ENCODE results near the gene TXNDC8.
"Not testable (repeated sequence)": the region's sequence is repeated elsewhere in the genome, so short reads cannot be mapped to it uniquely, and the experiment has no call there.

TXNDC8 gene

GRCh38 chr9:110337727-110338126 is at the start of gene TXNDC8:
Gene TXNDC8, minus strand, starts transcription at chr9:110337863.
- DNase-seq: no peak

DNA sequence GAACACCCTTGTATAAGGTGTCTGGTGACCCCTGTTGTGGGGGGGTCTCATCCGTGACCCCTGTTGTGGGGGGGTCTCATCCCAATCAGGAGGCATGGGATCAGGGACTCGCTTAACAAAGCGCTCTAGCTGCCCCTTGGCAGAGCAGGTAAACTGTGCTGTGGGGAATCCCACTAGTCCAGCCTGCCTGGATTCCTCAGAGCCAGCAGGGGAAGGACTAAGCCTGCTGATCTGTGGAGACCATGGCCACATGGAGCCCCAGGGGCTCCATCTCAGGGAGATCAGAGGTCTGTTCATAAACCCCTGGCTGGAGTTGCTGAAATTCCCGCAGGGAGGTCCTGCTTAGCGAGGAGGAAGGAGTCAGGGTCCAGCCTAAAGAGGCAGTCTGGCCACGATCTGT is 45.8 kb upstream of the TXNDC8 start:
- DNase-seq: no peak

- no peak for DNase-seq
Measured at GRCh38 chr9:110382731-110383130, 45.1 kb upstream of the TXNDC8 start.

- no peak for DNase-seq
Measured at GRCh38 chr9:110371411-110372007, 33.8 kb upstream of the TXNDC8 start.

DNA sequence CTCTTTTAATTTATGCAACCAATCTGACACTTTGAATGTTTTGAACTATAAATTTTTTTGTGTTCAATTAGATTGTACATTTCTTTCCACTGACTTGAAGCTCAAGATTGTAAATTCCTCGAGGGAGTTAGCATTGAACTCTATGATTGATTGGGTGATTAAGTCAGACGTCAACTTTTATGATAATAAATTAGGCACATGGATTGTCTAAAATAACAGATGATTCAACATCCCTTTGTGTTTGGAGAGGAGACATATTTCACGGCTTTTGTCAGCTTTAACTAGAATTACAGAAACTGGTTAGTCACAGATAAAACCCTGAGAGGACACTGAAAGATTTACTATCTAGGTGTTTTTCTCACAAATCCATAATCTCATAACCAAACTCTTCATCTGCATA is 32.7 kb upstream of the TXNDC8 start:
- DNase-seq: no peak

DNA sequence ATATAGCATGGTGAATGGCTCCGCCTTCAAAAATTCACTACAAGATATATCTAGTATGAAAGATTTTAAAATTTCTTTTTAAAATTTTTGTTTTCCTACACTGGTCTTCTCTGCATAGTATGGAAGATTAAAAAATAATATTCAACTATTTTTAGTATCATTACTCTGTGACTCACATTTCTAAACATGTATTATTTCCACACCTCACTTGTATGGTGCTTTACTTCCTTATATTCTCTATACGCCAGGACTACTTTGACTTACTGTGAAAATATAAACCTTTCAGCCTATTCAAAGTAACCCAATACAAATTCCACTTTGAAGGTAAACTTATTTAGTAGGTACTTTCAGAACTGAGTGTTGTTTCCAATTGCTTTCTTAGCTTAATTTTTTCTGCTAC is 26.8 kb upstream of the TXNDC8 start:
- DNase-seq: no peak

- DNase-seq: not testable (repeated sequence)
Measured at GRCh38 chr9:110358992-110359391, 21.3 kb upstream of the TXNDC8 start.

DNA sequence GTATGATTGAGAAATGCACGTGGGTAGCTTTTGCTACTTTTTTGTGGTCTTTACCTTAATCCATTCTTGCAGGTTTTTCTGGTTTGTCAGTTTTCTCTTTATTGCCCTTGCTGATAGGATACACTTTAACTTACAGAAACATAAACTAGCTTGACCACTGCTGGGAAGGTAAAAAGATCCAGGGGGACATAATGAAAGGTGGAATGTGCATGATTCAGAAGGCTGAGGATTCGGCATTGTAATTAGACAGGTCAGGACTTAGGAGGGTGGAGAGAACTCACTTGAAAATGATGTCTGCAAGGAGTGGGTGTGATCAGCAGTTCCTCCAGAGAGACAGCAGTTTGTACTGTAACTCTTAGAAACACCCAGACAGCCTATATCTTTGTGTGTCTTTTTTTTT is 19.8 kb upstream of the TXNDC8 start:
- DNase-seq: no peak

- no peak for DNase-seq
Measured at GRCh38 chr9:110356639-110357395, 19.2 kb upstream of the TXNDC8 start.

DNA sequence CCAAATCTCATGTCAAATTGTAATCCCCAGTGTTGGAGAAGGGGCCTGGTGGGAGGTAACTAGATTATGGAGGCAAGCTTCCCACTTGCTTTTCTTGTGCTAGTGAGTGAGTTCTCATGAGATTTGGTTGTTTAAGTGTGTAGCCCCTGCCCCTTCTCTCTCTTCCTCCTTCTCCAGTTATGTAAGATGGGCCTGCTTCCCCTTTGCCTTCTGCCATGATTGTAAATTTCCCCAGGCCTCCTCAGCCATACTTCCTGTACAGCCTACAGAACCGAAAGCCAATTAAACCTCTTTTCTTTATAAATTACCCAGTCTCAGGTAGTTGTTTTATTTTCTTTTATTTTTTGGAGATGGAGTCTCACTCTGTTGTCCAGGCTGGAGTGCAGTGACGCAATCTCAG is 18.2 kb upstream of the TXNDC8 start:
- DNase-seq: no peak

GRCh38 chr9:110351009-110351467 is 13.4 kb upstream of the TXNDC8 start:
- DNase-seq: no peak

DNA sequence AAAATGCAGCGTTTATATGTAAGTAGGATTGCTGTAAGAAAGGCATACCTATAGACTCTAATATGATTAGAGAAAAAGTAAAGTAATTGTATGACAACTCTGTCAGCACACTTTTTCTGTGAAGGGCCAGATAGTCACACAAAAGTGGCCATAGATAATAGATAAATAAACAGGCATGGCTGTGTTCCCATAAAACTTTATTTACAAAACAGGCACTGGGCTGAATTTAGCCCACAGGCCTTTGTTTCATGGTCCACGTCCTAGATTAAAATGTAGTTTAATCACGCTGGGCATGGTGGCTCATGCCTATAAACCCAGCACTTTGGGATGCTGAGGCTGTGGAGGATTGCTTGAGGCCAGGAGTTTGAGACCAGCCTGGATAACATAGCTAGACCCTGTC is 8.7 kb upstream of the TXNDC8 start:
- DNase-seq: no peak

- no peak for DNase-seq
Measured at GRCh38 chr9:110344821-110345220, 7.2 kb upstream of the TXNDC8 start.

DNA sequence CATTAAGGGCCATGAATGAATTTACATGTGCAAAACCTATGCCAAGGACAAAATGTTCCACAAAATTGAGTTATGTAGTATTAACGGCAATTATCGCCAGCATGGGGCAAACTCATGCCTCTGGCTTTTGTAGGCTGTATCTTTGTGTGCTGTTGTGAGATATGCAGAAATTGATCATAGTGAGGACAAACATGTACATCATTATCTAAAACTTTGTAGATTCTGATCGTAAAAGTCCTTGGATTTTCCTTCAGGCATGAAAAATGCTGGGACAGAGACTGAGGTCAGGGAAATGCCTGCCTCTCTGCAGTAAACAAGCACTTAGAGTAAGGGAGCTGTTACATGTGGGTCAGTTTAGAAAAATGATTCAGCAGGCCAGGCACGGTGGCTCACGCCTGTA is 5.9 kb upstream of the TXNDC8 start:
- no peak for DNase-seq

- no peak for DNase-seq
Measured at GRCh38 chr9:110340306-110340705, 2.6 kb upstream of the TXNDC8 start.

DNA sequence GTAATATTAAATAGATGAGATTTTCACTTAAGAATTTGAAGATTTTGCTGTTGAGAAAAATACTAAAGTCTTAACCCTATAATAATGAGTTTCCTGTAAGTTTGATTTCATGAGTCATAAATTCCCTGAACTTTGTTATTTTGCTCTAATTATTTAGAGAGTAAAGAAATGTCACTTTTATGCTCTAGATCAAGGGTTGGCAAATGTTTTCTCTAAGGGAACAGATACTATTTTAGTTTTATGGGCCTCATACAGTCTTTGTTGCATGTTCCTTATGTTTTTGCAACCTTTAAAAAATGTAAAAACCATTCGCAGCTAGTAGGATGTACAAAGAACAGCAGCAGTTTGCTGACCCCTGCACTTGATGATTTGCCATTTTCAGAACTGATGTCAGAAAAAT is 480 bp upstream of the TXNDC8 start:
- DNase-seq: no peak

DNA sequence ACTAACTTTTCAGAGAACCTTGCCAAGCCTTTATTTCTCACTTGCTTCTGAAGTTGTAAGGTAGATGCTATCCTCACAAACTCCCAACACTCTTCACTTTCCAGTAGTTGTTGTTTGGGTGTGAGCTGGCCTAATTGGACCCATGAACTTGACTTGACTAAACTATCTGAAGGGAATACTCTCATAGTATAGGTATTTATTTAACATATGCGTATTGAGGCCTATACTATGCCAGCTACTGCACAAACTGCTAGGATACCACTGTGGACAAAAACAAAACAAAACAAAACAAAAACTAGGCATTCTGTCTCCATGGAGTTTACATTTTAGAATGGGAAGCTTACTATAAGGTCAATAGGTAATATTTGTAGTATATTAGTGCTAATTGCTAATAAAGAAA is 1.3 kb downstream of the TXNDC8 start:
- DNase-seq: no peak

- DNase-seq: peak; percentile 53
Measured at GRCh38 chr9:110334871-110335270, 2.8 kb downstream of the TXNDC8 start.

DNA sequence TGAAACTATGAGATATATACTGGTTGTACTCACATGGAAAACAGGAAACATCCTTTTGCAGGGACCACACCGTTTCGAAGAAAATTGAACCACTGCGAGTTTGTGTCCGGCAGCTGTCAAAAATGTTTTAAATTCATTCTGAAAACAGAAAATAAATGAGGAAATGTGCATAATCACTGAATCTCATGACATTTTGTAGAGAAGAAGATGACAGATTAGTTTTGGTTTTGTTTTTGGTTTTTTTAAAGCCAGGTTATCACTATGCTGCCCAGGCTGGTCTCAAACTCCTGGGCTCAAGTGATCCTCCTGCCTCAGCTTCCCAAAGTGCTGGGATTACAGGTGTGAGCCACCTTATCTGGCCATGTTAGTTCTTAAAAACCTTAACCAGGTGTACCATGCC is 3.5 kb downstream of the TXNDC8 start:
- no peak for DNase-seq

- no peak for DNase-seq
Measured at GRCh38 chr9:110332766-110333165, 4.9 kb downstream of the TXNDC8 start.

- DNase-seq: no peak
Measured at GRCh38 chr9:110330484-110331105, 7.1 kb downstream of the TXNDC8 start.

DNA sequence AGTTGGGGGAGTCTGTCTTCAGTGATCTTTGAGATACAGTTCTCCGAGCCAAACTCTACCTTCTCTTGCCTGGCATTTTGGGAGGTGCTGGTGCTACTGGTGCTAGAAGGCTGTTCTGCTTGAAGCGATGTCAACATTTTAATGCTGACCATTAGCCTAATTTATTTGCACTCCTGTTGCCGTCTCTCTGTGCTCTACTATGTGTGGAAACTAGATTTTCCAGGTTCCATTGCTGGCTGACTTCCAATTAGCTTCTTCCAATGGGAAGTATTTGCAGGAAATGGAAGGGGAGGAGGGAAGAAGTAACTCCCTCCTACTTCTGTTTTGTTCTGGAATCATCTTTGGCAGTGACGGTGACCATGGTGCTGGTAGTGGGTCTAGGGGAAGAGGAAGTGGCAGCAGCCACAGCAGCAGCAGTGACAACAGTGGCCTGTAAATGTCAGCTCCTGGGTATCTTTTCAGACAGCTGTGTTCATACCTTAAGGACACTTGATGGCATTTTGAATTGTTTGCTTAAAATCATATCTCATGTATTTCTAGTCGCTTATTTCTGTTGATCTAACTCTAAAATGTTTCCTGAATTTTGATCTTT is 7.9 kb downstream of the TXNDC8 start:
- peak; percentile 37 for DNase-seq

GRCh38 chr9:110328763-110329162 is 8.9 kb downstream of the TXNDC8 start:
- DNase-seq: no peak

DNA sequence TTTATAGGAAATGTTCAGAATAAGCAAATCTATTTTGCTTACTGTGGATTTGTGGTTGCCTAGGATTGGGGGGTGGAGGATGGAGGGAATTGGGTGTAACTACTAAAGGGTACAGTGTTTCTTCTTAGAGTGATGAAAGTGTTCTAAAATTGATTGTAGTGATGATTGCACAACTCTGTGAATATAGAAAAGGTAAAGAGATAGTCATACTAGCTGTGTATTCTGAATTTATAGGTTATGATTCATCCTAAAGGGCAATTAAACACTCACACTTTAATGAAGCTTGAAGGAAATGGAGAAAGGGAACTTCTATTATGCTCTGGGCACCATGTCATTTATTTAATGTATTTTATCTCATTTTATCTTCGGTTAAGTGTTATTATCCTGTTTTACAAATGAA is 9.9 kb downstream of the TXNDC8 start:
- no peak for DNase-seq

Measured in NCI-H510A treated with DMSO at 0.1 percent for 48 hours (cell line).